GM21825 (cell line): ENCODE results near the gene ENTHD1.
"Not testable (repeated sequence)": the region's sequence is repeated elsewhere in the genome, so short reads cannot be mapped to it uniquely, and the experiment has no call there.

ENCODE experiments used
- ATAC-seq: cut with Tn5 transposase; IDR thresholded peaks from one replicate; pipeline ENCODE4 v1.9.1; 2021; ENCODE audit warnings: mild to moderate bottlenecking, moderate library complexity; ENCODE audit not compliant: unreplicated experiment

ENTHD1 gene

GRCh38 chr22:39925273-39925672, 31.7 kb upstream of the ENTHD1 start:
- no peak for ATAC-seq

DNA sequence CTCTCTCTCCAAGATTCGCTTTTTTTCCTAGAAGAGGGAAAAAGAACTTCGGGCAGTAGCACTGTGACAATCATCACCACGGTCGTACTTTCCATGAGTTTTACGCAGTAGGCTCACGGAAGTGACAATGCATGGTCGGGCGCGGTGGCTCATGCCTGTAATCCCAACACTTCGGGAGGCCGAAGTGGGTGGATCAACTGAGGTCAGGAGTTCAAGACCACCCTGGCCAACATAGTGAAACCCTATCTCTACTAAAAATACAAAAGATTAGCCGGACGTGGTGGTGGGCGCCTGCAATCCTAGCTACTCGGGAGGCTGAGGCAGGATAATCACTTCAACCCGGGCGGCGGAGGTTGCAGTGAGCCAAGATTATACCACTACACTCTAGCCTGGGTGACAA, 30.7 kb upstream of the ENTHD1 start:
- ATAC-seq, result no peak

DNA sequence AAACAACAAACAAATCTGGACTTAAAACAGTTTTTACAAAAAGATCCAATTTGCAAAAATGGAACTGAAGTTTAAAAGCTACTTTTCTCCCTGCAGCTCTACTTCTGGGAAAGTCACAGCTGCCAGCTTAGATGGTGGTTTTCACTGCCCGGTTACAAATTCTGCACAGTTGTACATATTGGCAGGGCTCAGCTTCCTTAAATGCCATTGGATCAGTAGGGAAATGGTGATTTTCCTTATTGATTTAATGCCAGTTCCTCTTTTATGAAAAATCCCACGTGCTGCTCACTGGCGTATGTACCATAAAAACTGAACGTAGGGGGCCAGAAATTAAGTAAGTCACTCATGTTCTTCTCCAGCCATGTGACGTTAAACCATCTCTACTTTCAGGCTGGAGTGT, 30.1 kb upstream of the ENTHD1 start:
- no peak for ATAC-seq

DNA sequence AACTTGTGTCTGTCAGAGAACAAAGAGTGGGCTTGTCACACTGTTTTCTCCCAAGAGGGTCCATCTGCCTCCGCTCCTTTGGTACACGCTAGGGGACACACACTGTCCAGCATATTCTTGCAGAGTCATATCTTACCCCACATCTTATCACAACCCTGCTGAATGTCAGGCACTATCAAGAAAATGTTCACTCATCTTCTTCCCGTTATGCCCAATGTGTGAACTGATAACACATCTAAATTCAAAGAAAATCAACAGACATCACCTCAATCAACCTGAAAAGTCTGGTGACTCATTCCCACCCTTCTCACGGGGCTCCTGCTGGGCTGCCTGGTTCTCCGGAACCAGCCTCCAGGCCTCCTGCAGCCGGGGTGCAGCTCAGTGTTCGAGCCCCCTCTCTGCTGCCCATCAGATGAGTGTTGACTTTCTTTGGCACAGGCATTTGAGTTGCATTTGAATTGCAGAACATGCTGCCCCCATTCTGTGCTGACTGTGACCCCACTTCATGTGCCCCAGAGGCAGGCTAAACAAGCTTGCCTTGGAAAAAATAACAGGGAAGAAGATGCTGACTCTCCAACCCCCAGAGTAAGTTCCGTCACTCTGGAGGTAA, 26.7 kb upstream of the ENTHD1 start:
- no peak for ATAC-seq

- ATAC-seq, result no peak
Observed at GRCh38 chr22:39917776-39918495, 24.4 kb upstream of the ENTHD1 start.

DNA sequence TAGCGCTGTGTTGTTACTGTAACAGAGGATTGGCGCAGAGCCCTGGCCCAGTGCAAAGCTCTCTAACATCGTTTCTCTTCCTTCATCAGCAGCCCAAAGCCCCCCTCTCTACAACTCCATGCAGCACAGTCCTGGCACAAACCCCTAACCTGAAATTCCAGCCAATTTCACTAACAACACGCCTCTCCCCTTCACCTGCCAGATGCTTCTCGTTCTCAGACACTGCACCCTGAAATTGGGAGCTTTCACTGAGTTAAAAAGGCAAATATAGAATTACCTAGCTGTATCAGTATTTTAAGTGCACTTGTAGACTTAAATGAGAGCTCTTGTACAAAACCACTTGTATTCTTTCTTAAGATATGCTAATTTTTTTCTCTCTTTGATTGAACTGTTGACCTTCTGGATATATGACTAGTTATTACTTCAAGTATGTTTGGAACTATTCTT, 23.7 kb upstream of the ENTHD1 start:
- ATAC-seq, result no peak

- ATAC-seq, result no peak
Observed at GRCh38 chr22:39916496-39916895, 22.9 kb upstream of the ENTHD1 start.

GRCh38 chr22:39915295-39915726, 21.8 kb upstream of the ENTHD1 start:
- ATAC-seq, result no peak

GRCh38 chr22:39914584-39914983, 21.0 kb upstream of the ENTHD1 start:
- ATAC-seq, result no peak

GRCh38 chr22:39913886-39914285, 20.3 kb upstream of the ENTHD1 start:
- no peak for ATAC-seq

- no peak for ATAC-seq
Observed at GRCh38 chr22:39913321-39913720, 19.8 kb upstream of the ENTHD1 start.

DNA sequence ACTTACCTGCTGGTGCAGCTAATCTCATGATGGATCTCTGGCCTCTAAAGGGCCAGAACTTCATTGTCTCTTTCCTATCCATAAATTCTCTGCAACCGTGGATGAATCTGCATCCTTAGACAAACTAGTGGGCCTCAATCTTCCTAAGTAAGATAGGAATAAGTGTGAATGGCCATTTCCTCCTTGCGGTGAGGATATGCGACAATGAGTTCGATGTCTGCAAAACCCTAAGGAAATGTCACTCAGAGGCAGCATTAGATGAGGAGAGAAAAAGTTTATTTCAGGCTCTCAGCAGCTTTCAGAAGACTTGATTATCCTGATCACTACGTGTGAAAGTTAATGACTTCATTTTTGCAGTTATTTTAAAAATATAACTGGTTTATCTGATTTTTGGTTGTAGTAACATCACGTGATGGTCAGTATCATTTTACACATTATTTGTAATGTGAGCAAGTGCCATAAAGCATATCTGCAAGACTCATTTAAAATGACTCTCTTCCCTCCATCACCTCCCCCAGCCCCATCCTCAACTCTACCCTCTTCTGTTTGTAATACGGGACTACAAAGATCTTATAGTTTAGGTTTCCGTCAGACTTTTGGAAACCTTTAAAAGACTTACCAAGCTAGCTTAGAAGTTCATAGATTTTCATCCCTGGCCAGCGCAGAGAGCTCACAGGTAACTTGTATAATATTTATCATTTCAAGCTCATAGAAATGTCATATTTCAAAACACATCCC, 17.5 kb upstream of the ENTHD1 start:
- ATAC-seq, result no peak

DNA sequence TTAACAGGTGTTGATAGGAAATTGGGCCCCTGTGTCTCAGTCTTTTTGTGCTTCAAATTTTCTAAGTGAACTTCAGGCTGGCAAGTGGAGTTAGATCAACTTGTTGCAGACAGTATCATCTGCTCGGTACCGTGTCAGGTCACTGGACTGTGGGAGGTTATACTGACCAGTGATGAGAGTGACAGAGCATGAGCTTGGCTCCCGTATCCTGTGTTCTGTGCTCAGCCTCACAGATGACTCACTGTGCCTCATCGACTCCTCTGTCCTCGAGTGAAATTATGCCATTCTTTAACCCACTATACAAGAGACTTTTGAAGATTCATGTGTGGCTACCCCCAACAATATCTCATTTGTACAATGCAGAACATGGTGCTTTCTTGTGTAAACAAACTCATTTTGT, 15.2 kb upstream of the ENTHD1 start:
- ATAC-seq, result no peak

- ATAC-seq, result no peak
Observed at GRCh38 chr22:39908136-39908535, 14.6 kb upstream of the ENTHD1 start.

DNA sequence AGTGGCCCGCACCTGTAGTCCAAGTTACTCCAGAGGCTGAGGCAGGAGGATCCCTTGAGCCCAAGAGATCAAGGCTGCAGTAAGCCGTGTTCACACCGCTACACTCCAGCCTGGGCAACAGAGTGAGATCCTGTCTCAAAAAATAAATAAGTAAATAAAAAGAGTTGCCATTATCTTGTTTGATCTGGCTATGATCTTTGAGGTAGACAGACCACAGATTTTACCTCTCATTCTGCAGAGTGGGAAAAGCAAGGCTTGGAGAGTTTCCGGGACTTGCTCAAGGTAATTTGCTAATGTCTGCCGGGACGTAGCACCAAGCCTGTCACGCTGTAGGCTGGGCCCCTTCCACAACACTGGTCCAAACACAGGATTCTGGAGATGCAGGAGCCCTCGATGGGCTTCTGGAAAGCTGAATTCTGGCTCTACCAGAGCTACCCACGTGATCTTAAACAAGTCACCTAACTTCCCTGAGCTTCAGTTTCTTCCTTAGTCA, 14.1 kb upstream of the ENTHD1 start:
- no peak for ATAC-seq

- no peak for ATAC-seq
Observed at GRCh38 chr22:39907047-39907446, 13.5 kb upstream of the ENTHD1 start.

GRCh38 chr22:39906207-39906606, 12.6 kb upstream of the ENTHD1 start:
- no peak for ATAC-seq

- no peak for ATAC-seq
Observed at GRCh38 chr22:39905687-39906086, 12.1 kb upstream of the ENTHD1 start.

DNA sequence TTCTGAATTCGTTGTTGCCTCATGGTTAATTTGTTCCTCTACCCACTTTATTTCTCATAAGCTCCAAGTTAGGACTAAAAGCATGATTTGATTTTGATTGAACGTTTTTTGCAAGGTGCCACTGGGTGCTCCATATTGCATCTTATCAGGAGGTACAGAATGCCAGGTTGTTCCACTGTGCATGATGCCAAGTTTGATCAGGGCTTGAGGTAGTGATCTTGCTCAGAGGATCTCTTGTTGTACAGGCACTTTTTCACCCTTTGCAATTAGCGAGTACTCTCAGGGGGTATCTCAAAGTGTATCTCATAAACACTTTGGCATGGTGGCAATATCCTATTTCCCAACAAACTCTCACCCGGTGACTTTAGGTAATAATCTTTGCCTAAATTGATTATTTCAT, 11.3 kb upstream of the ENTHD1 start:
- ATAC-seq, result no peak

DNA sequence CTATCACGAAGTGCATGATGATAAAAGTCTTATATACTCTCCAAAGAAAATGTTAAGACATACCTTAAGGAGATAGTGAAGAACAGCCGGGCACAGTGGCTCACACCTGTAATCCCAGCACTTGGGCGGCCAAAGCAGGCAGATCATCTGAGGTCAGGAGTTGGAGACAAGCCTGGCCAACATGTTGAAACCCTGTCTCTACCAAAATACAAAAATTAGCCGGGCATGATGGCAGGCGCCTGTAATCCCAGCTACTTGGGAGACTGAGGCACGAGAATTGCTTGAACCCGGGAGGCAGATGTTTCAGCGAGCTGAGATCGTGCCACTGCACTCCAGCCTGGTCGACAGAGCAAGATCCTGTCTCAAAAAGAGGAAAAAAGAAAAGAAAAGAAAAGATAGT, 10.5 kb upstream of the ENTHD1 start:
- not testable (repeated sequence) for ATAC-seq

DNA sequence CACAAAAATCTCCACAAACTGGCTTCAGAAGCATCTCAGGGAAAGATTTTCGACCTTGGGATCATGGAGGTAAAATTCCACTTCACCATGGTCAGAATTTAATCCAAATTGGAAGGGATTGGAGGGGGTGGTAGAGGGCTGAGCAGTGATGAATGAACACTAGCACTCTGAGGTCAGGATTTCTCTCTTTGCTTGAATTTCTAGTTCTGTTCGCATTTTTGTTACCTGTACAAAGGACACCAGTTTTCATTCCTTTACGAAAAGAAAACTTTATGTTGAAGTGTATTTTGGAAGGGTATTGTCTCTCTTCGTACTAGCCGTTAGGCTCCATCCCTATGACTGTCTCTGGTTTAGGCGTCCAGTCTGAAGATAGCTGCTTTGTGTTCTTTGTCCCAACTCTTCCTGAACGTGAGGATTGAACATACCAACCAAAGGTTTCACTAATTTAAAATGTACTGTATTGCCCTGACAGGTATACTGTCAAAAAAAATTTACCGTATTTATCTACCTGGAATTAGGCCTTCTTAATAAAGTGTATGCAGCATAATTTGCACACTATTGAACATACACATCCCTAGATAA, 8.1 kb upstream of the ENTHD1 start:
- ATAC-seq, result no peak
